Neuronal stem cell (in vitro differentiated cells): ENCODE data around the gene TRIM52.

ENCODE experiments used
- DNase-seq: peaks from one replicate; pipeline ENCODE4 v3.0.0-alpha.2; 2013; ENCODE audit warnings: low spot score
- H2AFZ ChIP-seq: one replicate; pipeline ENCODE4 v1.6.1; 2013; ENCODE audit warnings: mild to moderate bottlenecking, low read length, inconsistent platforms
- H2AK5ac ChIP-seq: 2 replicates; pipeline ENCODE4 v1.6.1; 2013; ENCODE audit warnings: low read depth, mild to moderate bottlenecking, inconsistent platforms, low read length, moderate library complexity, mixed read lengths
- H2BK120ac ChIP-seq: 2 replicates; pipeline ENCODE4 v1.6.1; 2013; ENCODE audit warnings: low read depth, mild to moderate bottlenecking, inconsistent platforms, low read length, moderate library complexity, mixed read lengths
- H2BK12ac ChIP-seq: one replicate; pipeline ENCODE4 v1.6.1; 2013; ENCODE audit warnings: low read length, inconsistent platforms
- H2BK15ac ChIP-seq: 2 replicates; pipeline ENCODE4 v1.6.1; 2013; ENCODE audit warnings: mild to moderate bottlenecking, low read length, inconsistent platforms, mixed read lengths
- H2BK5ac ChIP-seq: one replicate; pipeline ENCODE4 v1.6.1; 2013; ENCODE audit warnings: inconsistent platforms, mild to moderate bottlenecking, low read length, moderate library complexity
- H3K14ac ChIP-seq: one replicate; pipeline ENCODE4 v1.6.1; 2013; ENCODE audit warnings: low read length, inconsistent platforms
- H3K18ac ChIP-seq: 2 replicates; pipeline ENCODE4 v1.6.1; 2013; ENCODE audit warnings: low read length, inconsistent platforms
- H3K23ac ChIP-seq: 2 replicates; pipeline ENCODE4 v1.6.1; 2013; ENCODE audit warnings: low read depth, mild to moderate bottlenecking, mixed read lengths, low read length, inconsistent platforms; ENCODE audit not compliant: poor library complexity
- H3K27ac ChIP-seq: replicated peaks from 3 replicates; pipeline ENCODE4 v1.5.1; 2013; ENCODE audit warnings: low read length, inconsistent platforms
- H3K27me3 ChIP-seq, 3 experiments: 2 replicates each; pipeline ENCODE4 v1.6.1; 2013; ENCODE audit warnings: low read length in 3 of 3, mild to moderate bottlenecking in 2 of 3, inconsistent platforms in 1 of 3, low read depth in 1 of 3, mixed read lengths in 1 of 3, moderate library complexity in 1 of 3; ENCODE audit not compliant: control insufficient read depth in 3 of 3, insufficient read depth in 3 of 3
- H3K36me3 ChIP-seq, 2 donors: replicated peaks in 1 of 2; 2 replicates each; pipeline ENCODE4 v1.6.1; 2013; ENCODE audit warnings: low read length in 2 of 2; ENCODE audit not compliant: control insufficient read depth in 2 of 2, insufficient read depth in 2 of 2
- H3K4ac ChIP-seq: 2 replicates; pipeline ENCODE4 v1.6.1; 2013; ENCODE audit warnings: inconsistent platforms, mild to moderate bottlenecking, low read length, moderate library complexity
- H3K4me1 ChIP-seq, 2 donors: 1 replicate in 1 of 2; 2 replicates in 1 of 2; pipeline ENCODE4 v1.6.1; 2013; ENCODE audit warnings: low read length in 2 of 2, low read depth in 1 of 2; ENCODE audit not compliant: control insufficient read depth in 2 of 2, insufficient read depth in 1 of 2
- H3K4me2 ChIP-seq: one replicate; pipeline ENCODE4 v1.6.1; 2013; ENCODE audit warnings: mild to moderate bottlenecking, low read length, inconsistent platforms; ENCODE audit not compliant: insufficient read depth, poor library complexity, severe bottlenecking
- H3K4me3 ChIP-seq, 2 donors: 2 replicates each; pipeline ENCODE4 v1.5.1; 2013; ENCODE audit warnings: low read length in 2 of 2, mild to moderate bottlenecking in 2 of 2, inconsistent platforms in 1 of 2, moderate library complexity in 1 of 2
- H3K79me1 ChIP-seq: one replicate; pipeline ENCODE4 v1.6.1; 2013; ENCODE audit warnings: low read depth, mild to moderate bottlenecking, inconsistent platforms, low read length, moderate library complexity
- H3K9ac ChIP-seq: one replicate; pipeline ENCODE4 v1.6.1; 2013; ENCODE audit warnings: mild to moderate bottlenecking, low read depth, low read length, inconsistent platforms; ENCODE audit not compliant: poor library complexity
- H3K9me3 ChIP-seq, 2 donors: replicated peaks in 1 of 2; 2 replicates each; pipeline versions ENCODE3 to v1.6.1; 2013; ENCODE audit warnings: low read length in 2 of 2, mild to moderate bottlenecking in 2 of 2, inconsistent platforms in 1 of 2, low read depth in 1 of 2, mixed read lengths in 1 of 2, moderate library complexity in 1 of 2; ENCODE audit not compliant: control insufficient read depth in 2 of 2, insufficient read depth in 1 of 2
- H4K8ac ChIP-seq: one replicate; pipeline ENCODE4 v1.6.1; 2013; ENCODE audit warnings: low read depth, mild to moderate bottlenecking, inconsistent platforms, low read length, moderate library complexity
- H4K91ac ChIP-seq: one replicate; pipeline ENCODE4 v1.6.1; 2013; ENCODE audit warnings: low read length, low read depth, mild to moderate bottlenecking, inconsistent platforms; ENCODE audit not compliant: poor library complexity
- WGBS, 2 donors: extraction: QIAGEN DNeasy Blood & Tissue Kit; methylation state at CpG; one replicate each; pipeline ENCODE4 v1.1.7; 2013; ENCODE audit warnings: missing lambda C conversion rate in 2 of 2, mixed read lengths in 1 of 2; ENCODE audit not compliant: insufficient read length in 2 of 2, insufficient replicate concordance in 1 of 2; ENCODE audit errors: extremely low coverage in 2 of 2; 5-methylcytosine and 5-hydroxymethylcytosine counted together

The TRIM52 gene

DNA sequence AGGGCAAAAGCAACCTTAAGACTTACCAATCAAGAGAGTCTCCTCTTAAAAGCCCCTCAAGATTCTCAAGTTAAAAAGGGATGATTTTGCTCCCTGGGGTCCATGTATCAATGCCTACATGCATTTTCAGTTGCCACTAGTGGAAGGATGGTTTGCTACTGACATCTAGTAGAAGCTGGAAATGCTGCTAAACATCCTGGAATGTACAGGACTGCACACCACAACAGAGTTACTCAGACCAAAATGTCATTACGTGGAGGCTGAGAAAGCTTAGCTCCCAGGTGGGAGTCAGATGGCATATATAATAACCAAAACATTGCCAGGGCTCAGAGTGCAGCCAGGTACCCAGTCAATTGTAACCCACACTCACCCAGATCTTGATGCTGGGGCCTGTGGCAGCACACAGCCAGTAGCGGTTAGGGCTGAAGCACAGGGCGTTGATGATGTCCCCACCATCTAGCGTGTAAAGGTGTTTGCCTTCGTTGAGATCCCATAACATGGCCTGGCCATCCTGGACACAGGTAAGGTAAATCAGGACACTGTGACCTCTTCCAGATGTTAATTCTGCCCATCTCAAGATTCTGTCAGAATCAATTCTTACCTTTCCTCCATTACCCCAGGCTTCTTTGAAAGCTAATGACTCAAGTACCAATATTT lies 23.1 kb downstream of the TRIM52 start:
- no CpG with 5 or more reads among the region's 5 CpGs for WGBS, 2 donors

DNA sequence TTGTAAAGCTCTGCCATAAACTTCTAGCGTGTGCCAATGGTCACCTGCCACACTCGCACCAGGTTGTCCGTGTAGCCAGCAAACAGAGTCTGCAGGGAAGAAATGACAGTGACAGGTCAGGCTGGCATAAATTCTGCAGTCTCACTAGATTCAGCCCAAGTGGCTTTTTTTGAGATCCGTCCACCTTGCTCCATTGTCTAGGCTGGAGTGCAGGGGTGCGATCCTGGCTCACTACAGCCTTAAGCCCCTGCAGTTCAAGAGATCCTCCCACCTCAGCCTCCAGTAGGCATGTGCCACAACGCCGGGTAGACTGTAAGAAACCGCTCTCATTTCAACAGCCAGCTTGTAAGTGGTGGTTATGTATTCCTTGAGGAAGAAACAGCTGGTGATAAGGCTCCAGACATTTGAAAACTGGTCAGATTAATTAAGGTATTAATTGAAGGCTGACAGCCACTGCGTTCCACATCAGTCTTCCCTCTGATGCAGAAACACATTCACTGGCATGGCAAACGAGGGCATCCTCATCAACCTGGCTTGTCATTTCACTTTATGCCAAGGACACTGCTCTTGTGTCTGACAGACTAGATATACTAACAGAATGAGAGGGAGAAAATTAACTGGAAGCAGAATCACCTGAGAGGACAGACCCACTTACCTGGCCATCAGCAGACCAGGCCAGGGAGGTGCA lies 23.8 kb downstream of the TRIM52 start:
- Histone ChIP-seq H2BK12ac (no peak overlapping the region), H2AFZ (no peak overlapping the region), H3K36me3 (peaks cover 64 to 98% of the 10 kb centered on the region in 2 donors), H3K79me1 (peaks cover 9% of the 10 kb centered on the region), H2AK5ac (no peak overlapping the region), H2BK15ac (no peak overlapping the region), H3K14ac (no peak overlapping the region), H4K8ac (no peak overlapping the region), H3K23ac (no peak overlapping the region), H2BK5ac (no peak overlapping the region), H3K27ac (no peak overlapping the region), H3K4ac (no peak overlapping the region), H3K9me3 (no peaks in the 10 kb centered on the region), H3K9ac (no peak overlapping the region), H2BK120ac (no peak overlapping the region), H3K4me2 (no peak overlapping the region), H4K91ac (no peak overlapping the region), H3K27me3 (no peaks in the 10 kb centered on the region), H3K4me1 (peaks cover 7 to 10% of the 10 kb centered on the region in 2 donors), H3K4me3 (no peak overlapping the region), H3K18ac (no peak overlapping the region)
- no peak for DNase-seq
- WGBS, 2 donors: no CpG with 5 or more reads among the region's 10 CpGs

More for the DNA sequence above, 23.1 kb downstream of the TRIM52 start:
- Histone ChIP-seq H3K9me3 (no peaks in the 10 kb centered on the region), H2BK5ac (no peak overlapping the region), H3K23ac (no peak overlapping the region), H3K4me2 (no peak overlapping the region), H2BK120ac (no peak overlapping the region), H3K27ac (no peak overlapping the region), H2AFZ (no peak overlapping the region), H3K4me3 (no peak overlapping the region), H4K91ac (no peak overlapping the region), H2BK15ac (no peak overlapping the region), H3K18ac (no peak overlapping the region), H3K36me3 (peaks cover 63 to 98% of the 10 kb centered on the region in 2 donors), H3K4ac (no peak overlapping the region), H3K4me1 (peaks cover 10 to 12% of the 10 kb centered on the region in 2 donors), H3K9ac (no peak overlapping the region), H3K14ac (no peak overlapping the region), H2BK12ac (no peak overlapping the region), H2AK5ac (no peak overlapping the region), H3K27me3 (no peaks in the 10 kb centered on the region), H4K8ac (no peak overlapping the region), H3K79me1 (peaks cover 9% of the 10 kb centered on the region)
- no peak for DNase-seq

DNA sequence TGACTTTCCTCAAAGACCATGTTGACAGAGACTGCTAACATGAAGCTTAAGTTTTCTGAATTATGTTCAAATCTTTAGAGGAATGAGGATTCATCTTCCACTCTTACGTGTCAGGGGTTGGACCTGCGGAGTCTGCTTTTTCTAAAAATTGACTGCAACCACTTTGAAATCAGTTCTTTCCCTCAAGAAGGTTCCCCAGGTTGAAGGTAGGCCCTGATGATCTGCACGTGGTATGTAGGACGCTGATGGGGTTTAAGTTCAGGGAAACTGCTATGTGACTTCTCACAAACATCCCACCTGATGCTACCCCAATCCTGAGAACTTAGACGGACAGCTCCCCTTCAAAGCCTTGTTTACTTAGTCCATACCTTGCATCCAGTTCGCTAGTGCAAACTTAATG lies 24.5 kb downstream of the TRIM52 start:
- no peak overlapping the region for H3K27ac ChIP-seq
- H2AFZ ChIP-seq: no peak overlapping the region
- no peak overlapping the region for H3K9ac ChIP-seq
- DNase-seq: no peak
- H3K4me1 ChIP-seq: peaks cover 2 to 3% of the 10 kb centered on the region in 2 donors
- H3K79me1 ChIP-seq: peaks cover 10% of the 10 kb centered on the region
- no peak overlapping the region for H3K4me2 ChIP-seq
- no peak overlapping the region for H2BK120ac ChIP-seq
- no peak overlapping the region for H4K91ac ChIP-seq
- H3K27me3 ChIP-seq: no peaks in the 10 kb centered on the region
- H3K14ac ChIP-seq: no peak overlapping the region
- H3K4me3 ChIP-seq: no peak overlapping the region
- H3K23ac ChIP-seq: no peak overlapping the region
- no peaks in the 10 kb centered on the region for H3K9me3 ChIP-seq
- no peak overlapping the region for H4K8ac ChIP-seq
- H3K18ac ChIP-seq: no peak overlapping the region
- H2AK5ac ChIP-seq: no peak overlapping the region
- H2BK12ac ChIP-seq: no peak overlapping the region
- H3K36me3 ChIP-seq: peaks cover 62 to 98% of the 10 kb centered on the region in 2 donors
- no peak overlapping the region for H2BK5ac ChIP-seq
- H3K4ac ChIP-seq: no peak overlapping the region
- no CpG with 5 or more reads among the region's 6 CpGs for WGBS, 2 donors
- H2BK15ac ChIP-seq: no peak overlapping the region

DNA sequence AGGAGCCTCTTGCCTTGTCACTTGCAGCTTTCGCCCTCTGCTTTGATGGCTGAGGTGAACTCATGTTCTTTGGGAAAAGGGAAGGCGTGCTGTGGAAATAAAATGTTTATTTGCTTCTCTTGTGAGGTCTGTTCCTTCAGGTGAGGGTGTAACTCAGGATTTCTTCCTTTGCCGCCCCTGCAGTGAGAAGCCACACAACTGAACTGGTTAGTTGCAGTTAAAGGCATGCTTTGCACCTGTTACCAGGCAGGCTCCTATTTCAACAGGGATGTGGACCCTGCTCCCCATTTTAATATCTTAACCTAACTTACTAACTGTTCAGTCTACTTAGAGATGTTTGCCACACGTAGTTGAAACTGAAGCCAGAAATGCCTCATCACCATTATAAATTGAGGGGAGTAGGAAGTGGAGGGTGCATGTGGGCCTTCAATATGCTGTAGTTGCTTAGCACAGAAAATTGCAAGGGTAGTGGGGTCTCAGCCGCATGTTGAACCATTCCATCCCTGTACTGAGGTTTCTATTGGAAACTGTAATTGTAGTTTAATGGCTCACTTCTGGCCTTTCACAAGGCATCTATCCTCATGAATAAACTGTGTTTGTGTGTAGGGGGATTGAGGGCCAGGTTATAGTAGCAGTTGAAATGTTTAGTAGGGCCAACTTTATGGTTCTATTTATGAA lies 25.1 kb downstream of the TRIM52 start:
- Histone ChIP-seq H3K36me3 (peaks cover 62 to 98% of the 10 kb centered on the region in 2 donors), H3K9ac (no peak overlapping the region), H3K18ac (no peak overlapping the region), H3K27ac (no peak overlapping the region), H3K4me1 (peaks cover 0 to 2% of the 10 kb centered on the region in 2 donors), H3K14ac (no peak overlapping the region), H2BK15ac (no peak overlapping the region), H2AFZ (no peak overlapping the region), H2AK5ac (no peak overlapping the region), H3K4me3 (no peak overlapping the region), H2BK12ac (no peak overlapping the region), H3K27me3 (no peaks in the 10 kb centered on the region), H3K79me1 (peaks cover 10% of the 10 kb centered on the region), H2BK5ac (no peak overlapping the region), H3K4ac (no peak overlapping the region), H2BK120ac (no peak overlapping the region), H3K23ac (no peak overlapping the region), H3K4me2 (no peak overlapping the region), H4K91ac (no peak overlapping the region), H4K8ac (no peak overlapping the region), H3K9me3 (no peaks in the 10 kb centered on the region)
- WGBS, 2 donors: no CpG with 5 or more reads among the region's 5 CpGs
- no peak for DNase-seq
